Progenitor cell of endocrine pancreas (in vitro differentiated cells): ENCODE results near the gene ZNF473. TPM values are rescaled to one million over a fixed set of nuclear protein-coding genes. Genes with fewer than 3 reads are reported as not detected.

Source experiments
- total RNA-seq: library from RNA; stranded (reverse); gene quantifications from 2 replicates; pipeline ENCODE4 v1.2.1, GENCODE V29; 2021

Gene ZNF473
- total RNA-seq, 1 donor from 2014 or later = 15.5 TPM

Other genes with a start within 250 kb of the ZNF473 start
- 37.8 and 40.0 TPM in 2 replicates for gene FUZ, start 212.7 kb upstream of the ZNF473 start, total RNA-seq
- gene MED25, start 207.7 kb upstream of the ZNF473 start, total RNA-seq = 136 and 141 TPM in 2 replicates
- 518 and 564 TPM in 2 replicates for gene PTOV1, start 174.8 kb upstream of the ZNF473 start, total RNA-seq
- gene PNKP, start 158.4 kb upstream of the ZNF473 start, total RNA-seq = 137 and 144 TPM in 2 replicates
- gene AKT1S1, start 148.7 kb upstream of the ZNF473 start, total RNA-seq = 41.5 and 48.8 TPM in 2 replicates
- 44.6 and 45.4 TPM in 2 replicates for gene TBC1D17, start 148.3 kb upstream of the ZNF473 start, total RNA-seq
- 0.24 and 0.40 TPM in 2 replicates for gene IL4I1, start 129.1 kb upstream of the ZNF473 start, total RNA-seq
- 14.5 and 15.9 TPM in 2 replicates for gene ATF5, start 96.8 kb upstream of the ZNF473 start, total RNA-seq
- 80.8 and 85.9 TPM in 2 replicates for gene NUP62, start 96.5 kb upstream of the ZNF473 start, total RNA-seq
- not detected in 2 replicates for gene SIGLEC11, start 64.8 kb upstream of the ZNF473 start, total RNA-seq
- gene VRK3, start 633 bp upstream of the ZNF473 start, total RNA-seq = 45.4 and 53.4 TPM in 2 replicates
- not detected in 2 replicates for gene IZUMO2, start 137.3 kb downstream of the ZNF473 start, total RNA-seq
- gene MYH14, start 177.6 kb downstream of the ZNF473 start, total RNA-seq = 65.9 and 67.9 TPM in 2 replicates